ENCODE measurements around the gene TSC22D3. TPM values are rescaled to one million over a fixed set of nuclear protein-coding genes. Genes with fewer than 3 reads are reported as not detected.

TSC22D3 gene
- total and polyA plus RNA-seq, 2 donors (not counting 1 experiment from before 2014, with no cell fraction given), result 24.2 to 51.5 TPM

- Histone ChIP-seq H3K4me2 (ENCODE audit: extremely low read depth, insufficient read depth, low read length) (no peak overlapping the region), H2AFZ (ENCODE audit: low read length) (no peak overlapping the region), H3K4me3 (replicated peaks in 1 of 4; ENCODE audit: control extremely low read depth in 1 of 4, insufficient read depth in 1 of 4, low read depth in 3 of 4, low read length in 4 of 4) (no peak overlapping the region), H3K79me2 (ENCODE audit: control insufficient read depth, insufficient read depth, low read length) (no peaks in the 10 kb centered on the region), H3K27me3 (ENCODE audit: control insufficient read depth, insufficient read depth, low read length) (peaks cover 4% of the 10 kb centered on the region), H3K9me3 (ENCODE audit: control insufficient read depth, insufficient read depth, low read depth, low read length) (no peaks in the 10 kb centered on the region), H3K36me3 (ENCODE audit: control insufficient read depth, insufficient read depth, low read length) (no peaks in the 10 kb centered on the region), H3K27ac (ENCODE audit: insufficient read depth, low read length) (no peak overlapping the region), H3K9ac (ENCODE audit: insufficient read depth, low read length) (no peak overlapping the region), H3K4me1 (ENCODE audit: control insufficient read depth, extremely low read depth, insufficient read depth, low read length) (no peaks in the 10 kb centered on the region), H4K20me1 (ENCODE audit: control insufficient read depth, extremely low read depth, insufficient read depth, low read length) (no peaks in the 10 kb centered on the region)
- TF ChIP-seq EZH2 (IDR thresholded peaks at IDR 0.05; ENCODE audit: low read length, missing control alignments), result no peak
- TF ChIP-seq CTCF (conservative IDR thresholded peaks at IDR 0.05 in 1 of 2, IDR thresholded peaks at IDR 0.05 in 1 of 2; ENCODE audit: low read depth in 1 of 2, low read length in 2 of 2), result no peak
- DNase-seq (ENCODE audit: low read depth in 2 of 2), result no peak
Measured at GRCh38 chrX:107721966-107722707, 53.5 kb downstream of the TSC22D3 start.

- H3K9me3 ChIP-seq (ENCODE audit: control insufficient read depth, insufficient read depth, low read depth, low read length), result no peaks in the 10 kb centered on the region
- TF ChIP-seq CTCF (conservative IDR thresholded peaks at IDR 0.05 in 1 of 2, IDR thresholded peaks at IDR 0.05 in 1 of 2; ENCODE audit: low read depth in 1 of 2, low read length in 2 of 2) (no peak), EZH2 (IDR thresholded peaks at IDR 0.05; ENCODE audit: low read length, missing control alignments) (no peak)
- H3K36me3 ChIP-seq (ENCODE audit: control insufficient read depth, insufficient read depth, low read length), result no peaks in the 10 kb centered on the region
- no peak overlapping the region for H3K4me2 ChIP-seq (ENCODE audit: extremely low read depth, insufficient read depth, low read length)
- no peaks in the 10 kb centered on the region for H4K20me1 ChIP-seq (ENCODE audit: control insufficient read depth, extremely low read depth, insufficient read depth, low read length)
- DNase-seq (ENCODE audit: low read depth in 2 of 2), result no peak
- no peaks in the 10 kb centered on the region for H3K4me1 ChIP-seq (ENCODE audit: control insufficient read depth, extremely low read depth, insufficient read depth, low read length)
- H3K27ac ChIP-seq (ENCODE audit: insufficient read depth, low read length), result no peak overlapping the region
- no peak overlapping the region for H2AFZ ChIP-seq (ENCODE audit: low read length)
- peaks cover 4% of the 10 kb centered on the region for H3K27me3 ChIP-seq (ENCODE audit: control insufficient read depth, insufficient read depth, low read length)
- no peaks in the 10 kb centered on the region for H3K79me2 ChIP-seq (ENCODE audit: control insufficient read depth, insufficient read depth, low read length)
- H3K4me3 ChIP-seq (replicated peaks in 1 of 4; ENCODE audit: control extremely low read depth in 1 of 4, insufficient read depth in 1 of 4, low read depth in 3 of 4, low read length in 4 of 4), result no peak overlapping the region
- no peak overlapping the region for H3K9ac ChIP-seq (ENCODE audit: insufficient read depth, low read length)
Measured at GRCh38 chrX:107721318-107721717, 54.3 kb downstream of the TSC22D3 start.

- TF ChIP-seq EZH2 (IDR thresholded peaks at IDR 0.05; ENCODE audit: low read length, missing control alignments) (no peak), CTCF (conservative IDR thresholded peaks at IDR 0.05 in 1 of 2, IDR thresholded peaks at IDR 0.05 in 1 of 2; ENCODE audit: low read depth in 1 of 2, low read length in 2 of 2) (peak; percentile 57 to 68)
- Histone ChIP-seq H3K9ac (ENCODE audit: insufficient read depth, low read length) (no peak overlapping the region), H3K4me3 (replicated peaks in 1 of 4; ENCODE audit: control extremely low read depth in 1 of 4, insufficient read depth in 1 of 4, low read depth in 3 of 4, low read length in 4 of 4) (no peak overlapping the region), H3K27me3 (ENCODE audit: control insufficient read depth, insufficient read depth, low read length) (peaks cover 4% of the 10 kb centered on the region), H3K79me2 (ENCODE audit: control insufficient read depth, insufficient read depth, low read length) (no peaks in the 10 kb centered on the region), H4K20me1 (ENCODE audit: control insufficient read depth, extremely low read depth, insufficient read depth, low read length) (no peaks in the 10 kb centered on the region), H2AFZ (ENCODE audit: low read length) (no peak overlapping the region), H3K4me1 (ENCODE audit: control insufficient read depth, extremely low read depth, insufficient read depth, low read length) (no peaks in the 10 kb centered on the region), H3K36me3 (ENCODE audit: control insufficient read depth, insufficient read depth, low read length) (no peaks in the 10 kb centered on the region), H3K27ac (ENCODE audit: insufficient read depth, low read length) (no peak overlapping the region), H3K9me3 (ENCODE audit: control insufficient read depth, insufficient read depth, low read depth, low read length) (no peaks in the 10 kb centered on the region), H3K4me2 (ENCODE audit: extremely low read depth, insufficient read depth, low read length) (no peak overlapping the region)
- peak; percentile 58 to 92 for DNase-seq (ENCODE audit: low read depth in 2 of 2)
Measured at GRCh38 chrX:107718156-107718621, 57.4 kb downstream of the TSC22D3 start.
